HG02798 (cell line): ENCODE measurements around the gene DAGLB.
"Not testable (repeated sequence)": the region's sequence is repeated elsewhere in the genome, so short reads cannot be mapped to it uniquely, and the experiment has no call there.

Source experiments
- ATAC-seq: cut with Tn5 transposase; IDR thresholded peaks from one replicate; pipeline ENCODE4 v1.9.1; 2021; ENCODE audit warnings: mild to moderate bottlenecking; ENCODE audit not compliant: unreplicated experiment, poor library complexity

The DAGLB gene

GRCh38 chr7:6461946-6462550, 14.3 kb upstream of the DAGLB start:
- no peak for ATAC-seq

GRCh38 chr7:6460990-6461584, 13.3 kb upstream of the DAGLB start:
- ATAC-seq: no peak

GRCh38 chr7:6460303-6460702, 12.5 kb upstream of the DAGLB start:
- no peak for ATAC-seq

GRCh38 chr7:6458676-6459075, 10.9 kb upstream of the DAGLB start:
- not testable (repeated sequence) for ATAC-seq

GRCh38 chr7:6453734-6454133, 6.0 kb upstream of the DAGLB start:
- no peak for ATAC-seq

GRCh38 chr7:6451224-6451705, 3.5 kb upstream of the DAGLB start:
- no peak for ATAC-seq

GRCh38 chr7:6450591-6450990, 2.8 kb upstream of the DAGLB start:
- not testable (repeated sequence) for ATAC-seq

GRCh38 chr7:6449884-6450283, 2.1 kb upstream of the DAGLB start:
- not testable (repeated sequence) for ATAC-seq

- ATAC-seq: no peak
Measured at GRCh38 chr7:6448943-6449543, 1.3 kb upstream of the DAGLB start.

GRCh38 chr7:6446838-6447580, 745 bp downstream of the DAGLB start:
- peak; percentile 30 for ATAC-seq

- no peak for ATAC-seq
Measured at GRCh38 chr7:6444516-6445269, 3.1 kb downstream of the DAGLB start.

- no peak for ATAC-seq
Measured at GRCh38 chr7:6443372-6443941, 4.3 kb downstream of the DAGLB start.

- ATAC-seq: no peak
Measured at GRCh38 chr7:6442114-6442513, 5.6 kb downstream of the DAGLB start.

GRCh38 chr7:6440381-6440780, 7.4 kb downstream of the DAGLB start:
- ATAC-seq: no peak

GRCh38 chr7:6438427-6438826, 9.3 kb downstream of the DAGLB start:
- no peak for ATAC-seq

GRCh38 chr7:6437251-6437650, 10.5 kb downstream of the DAGLB start:
- ATAC-seq: no peak

- no peak for ATAC-seq
Measured at GRCh38 chr7:6436385-6436685, 11.4 kb downstream of the DAGLB start.

- ATAC-seq: peak; percentile 88
Measured at GRCh38 chr7:6435486-6436384, 12.0 kb downstream of the DAGLB start.
